ENCODE measurements around the gene C4A.
"Not testable (repeated sequence)": the region's sequence is repeated elsewhere in the genome, so short reads cannot be mapped to it uniquely, and the experiment has no call there.

GRCh38 chr6:31980195-31980876 is 1.5 kb upstream of the C4A start:
- TF ChIP-seq, protein P1, sequence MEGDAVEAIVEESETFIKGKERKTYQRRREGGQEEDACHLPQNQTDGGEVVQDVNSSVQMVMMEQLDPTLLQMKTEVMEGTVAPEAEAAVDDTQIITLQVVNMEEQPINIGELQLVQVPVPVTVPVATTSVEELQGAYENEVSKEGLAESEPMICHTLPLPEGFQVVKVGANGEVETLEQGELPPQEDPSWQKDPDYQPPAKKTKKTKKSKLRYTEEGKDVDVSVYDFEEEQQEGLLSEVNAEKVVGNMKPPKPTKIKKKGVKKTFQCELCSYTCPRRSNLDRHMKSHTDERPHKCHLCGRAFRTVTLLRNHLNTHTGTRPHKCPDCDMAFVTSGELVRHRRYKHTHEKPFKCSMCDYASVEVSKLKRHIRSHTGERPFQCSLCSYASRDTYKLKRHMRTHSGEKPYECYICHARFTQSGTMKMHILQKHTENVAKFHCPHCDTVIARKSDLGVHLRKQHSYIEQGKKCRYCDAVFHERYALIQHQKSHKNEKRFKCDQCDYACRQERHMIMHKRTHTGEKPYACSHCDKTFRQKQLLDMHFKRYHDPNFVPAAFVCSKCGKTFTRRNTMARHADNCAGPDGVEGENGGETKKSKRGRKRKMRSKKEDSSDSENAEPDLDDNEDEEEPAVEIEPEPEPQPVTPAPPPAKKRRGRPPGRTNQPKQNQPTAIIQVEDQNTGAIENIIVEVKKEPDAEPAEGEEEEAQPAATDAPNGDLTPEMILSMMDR (IDR thresholded peaks at IDR 0.05) = not testable (repeated sequence)
- not testable (repeated sequence) for TF ChIP-seq EP300, POLR2AphosphoS5, POLR2A (IDR thresholded peaks at IDR 0.05)

Data from stomach (tissue), 4 donors.